Neural crest cell (in vitro differentiated cells): ENCODE measurements around the gene MRPL49. TPM values are rescaled to one million over a fixed set of nuclear protein-coding genes. Genes with fewer than 3 reads are reported as not detected.
"Not testable (repeated sequence)": the region's sequence is repeated elsewhere in the genome, so short reads cannot be mapped to it uniquely, and the experiment has no call there.

Experiments used
- DNase-seq: peaks from one replicate; pipeline ENCODE4 v3.0.0; 2021; ENCODE audit warnings: low read depth, mixed read lengths, low spot score
- H3K27ac Mint-ChIP-seq: one replicate; pipeline ENCODE4 v1.8.0; 2021; ENCODE audit warnings: mild to moderate bottlenecking, mixed read lengths; ENCODE audit not compliant: unreplicated experiment
- H3K27me3 Mint-ChIP-seq: 2 replicates; pipeline ENCODE4 v1.8.0; 2021; ENCODE audit warnings: low read depth, mild to moderate bottlenecking, mixed read lengths
- H3K36me3 Mint-ChIP-seq: 2 replicates; pipeline ENCODE4 v1.8.0; 2021; ENCODE audit warnings: low read depth, mild to moderate bottlenecking, mixed read lengths
- H3K4me1 Mint-ChIP-seq: 2 replicates; pipeline ENCODE4 v1.8.0; 2021; ENCODE audit warnings: mixed read lengths
- H3K4me3 Mint-ChIP-seq: one replicate; pipeline ENCODE4 v1.8.0; 2021; ENCODE audit warnings: mild to moderate bottlenecking, mixed read lengths
- H3K9me3 Mint-ChIP-seq: 2 replicates; pipeline ENCODE4 v1.8.0; 2021; ENCODE audit warnings: mixed read lengths
- CTCF ChIP-seq: fragments of 200-600 bp; sonication (generic); conservative IDR thresholded peaks from 2 replicates; pipeline ENCODE4 v1.5.0; 2021; ENCODE audit warnings: antibody characterized with exemption, mild to moderate bottlenecking
- total RNA-seq: library from RNA; stranded (reverse); gene quantifications from 2 replicates; pipeline ENCODE4 v1.2.1, GENCODE V29; 2021

MRPL49 gene
- total RNA-seq, 1 donor from 2014 or later, result 50.3 TPM

- Mint-ChIP-seq H3K27ac (peak overlapping the region; percentile 73), H3K4me3 (peak overlapping the region; percentile 100), H3K36me3 (peaks cover 15% of the 10 kb centered on the region), H3K27me3 (peaks cover 10% of the 10 kb centered on the region), H3K9me3 (no peaks in the 10 kb centered on the region), H3K4me1 (peaks cover 54% of the 10 kb centered on the region)
- DNase-seq, result no peak
- peak; percentile 52 for TF ChIP-seq CTCF
Measured at GRCh38 chr11:65118097-65118837, 3.9 kb upstream of the MRPL49 start.

GRCh38 chr11:65118891-65119669 is 3.0 kb upstream of the MRPL49 start:
- H3K9me3 Mint-ChIP-seq, DNase-seq, H3K27ac Mint-ChIP-seq, H3K27me3 Mint-ChIP-seq: not testable (repeated sequence)
- Mint-ChIP-seq H3K4me1 (peaks cover 48% of the 10 kb centered on the region), H3K36me3 (peaks cover 15% of the 10 kb centered on the region), H3K4me3 (peak overlapping the region; percentile 100)

- Mint-ChIP-seq H3K27ac (no peak overlapping the region), H3K36me3 (peaks cover 15% of the 10 kb centered on the region), H3K27me3 (peaks cover 10% of the 10 kb centered on the region), H3K4me3 (peak overlapping the region; percentile 100), H3K4me1 (peaks cover 49% of the 10 kb centered on the region), H3K9me3 (no peaks in the 10 kb centered on the region)
- TF ChIP-seq CTCF, result no peak
- no peak for DNase-seq
Measured at GRCh38 chr11:65119670-65119995, 2.5 kb upstream of the MRPL49 start.

GRCh38 chr11:65120831-65121230 is 1.3 kb upstream of the MRPL49 start:
- Mint-ChIP-seq H3K4me3 (peak overlapping the region; percentile 100), H3K4me1 (peaks cover 49% of the 10 kb centered on the region), H3K27me3 (peaks cover 6% of the 10 kb centered on the region), H3K9me3 (no peaks in the 10 kb centered on the region), H3K36me3 (peaks cover 15% of the 10 kb centered on the region), H3K27ac (peak overlapping the region; percentile 99)
- DNase-seq, result no peak
- TF ChIP-seq CTCF, result no peak

- Mint-ChIP-seq H3K27me3 (peaks cover 6% of the 10 kb centered on the region), H3K9me3 (no peaks in the 10 kb centered on the region), H3K4me1 (peaks cover 49% of the 10 kb centered on the region), H3K4me3 (peak overlapping the region; percentile 100), H3K27ac (peak overlapping the region; percentile 99), H3K36me3 (peaks cover 17% of the 10 kb centered on the region)
- TF ChIP-seq CTCF, result no peak
- no peak for DNase-seq
Measured at GRCh38 chr11:65121447-65121864, 665 bp upstream of the MRPL49 start.
